ENCODE measurements around the gene SPRY1.

The SPRY1 gene

GRCh38 chr4:123386609-123387008 is 10.0 kb upstream of the SPRY1 start:
- TF ChIP-seq CTCF (IDR thresholded peaks at IDR 0.05; ENCODE audit: low read depth, low read length, missing control alignments), result no peak

GRCh38 chr4:123390846-123391456 is 5.6 kb upstream of the SPRY1 start:
- DNase-seq (ENCODE audit: low read depth), result no peak
- peak; percentile 37 for TF ChIP-seq CTCF (IDR thresholded peaks at IDR 0.05; ENCODE audit: low read depth, low read length, missing control alignments)

More at GRCh38 chr4:123386609-123387008, 10.0 kb upstream of the SPRY1 start:
- no peak for DNase-seq (ENCODE audit: low read depth)
- H3K4me3 ChIP-seq (ENCODE audit: low read depth, low read length), result no peak overlapping the region

GRCh38 chr4:123393721-123394120 is 2.9 kb upstream of the SPRY1 start:
- DNase-seq (ENCODE audit: low read depth), result no peak
- H3K4me3 ChIP-seq (ENCODE audit: low read depth, low read length), result no peak overlapping the region
- TF ChIP-seq CTCF (IDR thresholded peaks at IDR 0.05; ENCODE audit: low read depth, low read length, missing control alignments), result no peak

More at GRCh38 chr4:123390846-123391456, 5.6 kb upstream of the SPRY1 start:
- no peak overlapping the region for H3K4me3 ChIP-seq (ENCODE audit: low read depth, low read length)

GRCh38 chr4:123397144-123398065 is 810 bp downstream of the SPRY1 start:
- TF ChIP-seq CTCF (IDR thresholded peaks at IDR 0.05; ENCODE audit: low read depth, low read length, missing control alignments), result no peak
- DNase-seq (ENCODE audit: low read depth), result no peak
- peak overlapping the region; percentile 50 for H3K4me3 ChIP-seq (ENCODE audit: low read depth, low read length)

- peak overlapping the region; percentile 50 for H3K4me3 ChIP-seq (ENCODE audit: low read depth, low read length)
- TF ChIP-seq CTCF (IDR thresholded peaks at IDR 0.05; ENCODE audit: low read depth, low read length, missing control alignments), result peak; percentile 46
- DNase-seq (ENCODE audit: low read depth), result no peak
These were observed 1.7 kb downstream of the SPRY1 start for GRCh38 chr4:123398066-123398852.

- no peak for TF ChIP-seq CTCF (IDR thresholded peaks at IDR 0.05; ENCODE audit: low read depth, low read length, missing control alignments)
- H3K4me3 ChIP-seq (ENCODE audit: low read depth, low read length), result peak overlapping the region; percentile 50
- DNase-seq (ENCODE audit: low read depth), result no peak
These were observed 2.4 kb downstream of the SPRY1 start for GRCh38 chr4:123398853-123399626.

Measured in GM12864 (cell line).